Choroid plexus epithelial cell (primary cell): ENCODE measurements around the gene PMM1.

Experiments
- DNase-seq: peaks from one replicate; pipeline ENCODE4 v3.0.0-alpha.2; 2010; ENCODE audit warnings: low read depth
- H3K4me3 ChIP-seq: 2 replicates; pipeline ENCODE4 v1.5.1; 2011; ENCODE audit warnings: low read depth, mild to moderate bottlenecking, control low read depth, low read length, moderate library complexity
- TF ChIP-seq, protein P1 (sequence below): conservative IDR thresholded peaks from 2 replicates; pipeline ENCODE4 v1.5.1; 2011; ENCODE audit warnings: low read depth, mild to moderate bottlenecking, control low read depth, inconsistent platforms, low read length, moderate library complexity

The PMM1 gene

DNA sequence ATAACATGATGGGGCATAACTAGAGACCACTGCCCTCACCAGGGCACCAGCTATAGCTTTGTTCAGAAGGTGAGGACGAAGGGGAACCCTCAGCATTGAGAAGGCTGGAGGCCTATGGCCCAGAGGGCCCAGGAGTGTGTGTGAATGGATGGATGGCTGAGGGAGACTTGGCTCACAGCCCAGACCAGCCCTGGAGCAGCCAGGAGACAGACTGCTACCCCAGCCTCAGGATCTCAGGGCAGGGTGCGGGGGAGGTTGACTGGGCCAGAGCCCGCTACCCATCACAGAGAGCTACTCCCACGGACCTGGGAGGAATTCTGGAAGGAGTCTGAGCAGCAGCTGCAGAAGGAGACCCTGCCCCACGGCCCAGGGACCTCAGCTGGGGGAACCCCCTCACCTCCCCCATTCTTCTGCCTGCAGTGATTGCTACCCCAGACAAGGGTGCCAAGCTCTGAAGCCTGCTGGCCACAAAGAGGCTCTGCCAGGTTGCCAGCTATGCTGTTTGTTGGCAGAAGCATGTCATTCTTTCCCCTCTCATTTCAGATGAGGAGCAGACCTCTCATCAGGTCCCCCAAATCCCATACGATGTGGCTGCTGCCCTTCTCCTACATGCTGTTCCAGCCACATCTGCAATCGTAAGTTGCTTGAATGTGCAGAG lies 34.2 kb downstream of the PMM1 start:
- no peak overlapping the region for H3K4me3 ChIP-seq
- DNase-seq: no peak
- TF ChIP-seq, protein P1, sequence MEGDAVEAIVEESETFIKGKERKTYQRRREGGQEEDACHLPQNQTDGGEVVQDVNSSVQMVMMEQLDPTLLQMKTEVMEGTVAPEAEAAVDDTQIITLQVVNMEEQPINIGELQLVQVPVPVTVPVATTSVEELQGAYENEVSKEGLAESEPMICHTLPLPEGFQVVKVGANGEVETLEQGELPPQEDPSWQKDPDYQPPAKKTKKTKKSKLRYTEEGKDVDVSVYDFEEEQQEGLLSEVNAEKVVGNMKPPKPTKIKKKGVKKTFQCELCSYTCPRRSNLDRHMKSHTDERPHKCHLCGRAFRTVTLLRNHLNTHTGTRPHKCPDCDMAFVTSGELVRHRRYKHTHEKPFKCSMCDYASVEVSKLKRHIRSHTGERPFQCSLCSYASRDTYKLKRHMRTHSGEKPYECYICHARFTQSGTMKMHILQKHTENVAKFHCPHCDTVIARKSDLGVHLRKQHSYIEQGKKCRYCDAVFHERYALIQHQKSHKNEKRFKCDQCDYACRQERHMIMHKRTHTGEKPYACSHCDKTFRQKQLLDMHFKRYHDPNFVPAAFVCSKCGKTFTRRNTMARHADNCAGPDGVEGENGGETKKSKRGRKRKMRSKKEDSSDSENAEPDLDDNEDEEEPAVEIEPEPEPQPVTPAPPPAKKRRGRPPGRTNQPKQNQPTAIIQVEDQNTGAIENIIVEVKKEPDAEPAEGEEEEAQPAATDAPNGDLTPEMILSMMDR: no peak

DNA sequence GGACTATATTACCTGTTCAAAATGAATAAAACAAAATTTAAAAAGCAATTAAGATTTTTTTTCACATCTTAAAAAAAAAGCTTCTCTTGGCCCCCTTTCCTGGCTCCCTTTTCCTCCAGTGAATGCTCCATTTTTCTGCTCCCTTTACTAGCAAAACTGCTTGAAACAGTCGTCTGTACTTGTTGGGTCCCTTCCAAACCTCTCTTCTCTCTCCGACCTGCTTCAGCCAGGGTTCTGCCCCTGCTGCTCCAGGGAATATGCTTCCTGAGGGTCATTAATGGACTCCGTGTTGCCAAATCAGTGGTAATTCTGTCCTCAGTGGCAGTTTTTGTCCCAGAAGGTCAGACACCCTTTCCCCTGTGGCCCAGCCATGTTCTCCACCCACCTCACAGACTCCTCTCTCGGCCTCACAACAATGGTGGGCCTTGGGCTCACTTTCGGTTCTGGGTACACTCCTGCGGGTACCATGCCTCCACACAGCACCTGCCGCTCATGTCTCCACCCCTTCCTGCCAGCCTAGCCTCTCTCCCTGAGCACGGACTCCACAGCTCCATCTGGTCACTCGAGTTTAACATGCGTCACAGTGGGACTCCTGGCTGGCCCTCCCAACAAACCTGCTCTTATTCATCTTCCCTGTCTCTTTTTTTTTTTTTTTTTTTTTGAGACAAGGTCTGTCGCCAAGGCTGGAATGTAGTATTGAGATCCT lies 37.6 kb downstream of the PMM1 start:
- TF ChIP-seq, protein P1: no peak
- no peak for DNase-seq
- H3K4me3 ChIP-seq: no peak overlapping the region

DNA sequence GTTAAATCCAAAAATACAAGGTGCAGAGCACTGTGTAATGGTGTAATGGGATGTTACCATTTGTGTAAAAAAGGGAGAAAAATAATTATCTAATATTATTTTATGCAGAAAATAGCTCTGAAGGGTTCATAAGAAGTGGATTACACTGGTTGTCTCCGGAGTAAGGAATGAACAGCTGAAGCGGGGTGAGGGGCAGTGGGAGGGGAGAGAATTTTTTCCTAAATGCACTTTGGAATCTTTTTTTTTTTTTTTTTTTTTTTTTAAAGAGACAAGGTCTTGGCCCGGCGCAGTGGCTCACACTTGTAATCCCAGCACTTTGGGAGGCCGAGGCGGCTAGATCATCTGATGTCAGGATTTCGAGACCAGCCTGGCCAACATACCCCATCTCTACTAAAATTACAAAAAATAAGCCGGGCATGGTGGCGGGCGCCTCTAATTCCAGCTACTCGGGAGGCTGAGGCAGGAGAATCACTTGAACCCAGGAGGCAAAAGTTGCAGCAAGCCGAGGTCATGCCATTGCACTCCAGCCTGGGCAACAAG lies 38.6 kb downstream of the PMM1 start:
- H3K4me3 ChIP-seq: no peak overlapping the region
- DNase-seq: no peak

DNA sequence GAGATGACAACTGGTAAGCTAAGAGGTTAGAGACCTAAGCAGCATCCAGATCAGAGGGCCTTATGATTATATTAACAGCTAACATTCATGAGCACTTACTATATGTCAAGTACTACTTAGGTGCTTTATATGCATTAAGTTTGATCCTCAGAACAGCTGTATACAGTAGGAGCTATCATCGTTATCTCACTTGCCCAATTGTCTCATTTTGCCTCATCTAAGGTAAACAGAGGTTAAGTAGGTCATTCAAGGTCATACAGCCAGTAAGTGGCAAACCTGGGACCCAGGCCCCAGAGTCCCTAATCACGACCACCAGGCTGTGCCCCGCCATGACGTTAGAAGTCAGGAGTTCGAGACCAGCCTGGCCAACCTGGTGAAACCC lies 40.8 kb downstream of the PMM1 start:
- TF ChIP-seq, protein P1: no peak
- DNase-seq: no peak
- no peak overlapping the region for H3K4me3 ChIP-seq

More for the DNA sequence above, 38.6 kb downstream of the PMM1 start:
- TF ChIP-seq, protein P1: no peak

DNA sequence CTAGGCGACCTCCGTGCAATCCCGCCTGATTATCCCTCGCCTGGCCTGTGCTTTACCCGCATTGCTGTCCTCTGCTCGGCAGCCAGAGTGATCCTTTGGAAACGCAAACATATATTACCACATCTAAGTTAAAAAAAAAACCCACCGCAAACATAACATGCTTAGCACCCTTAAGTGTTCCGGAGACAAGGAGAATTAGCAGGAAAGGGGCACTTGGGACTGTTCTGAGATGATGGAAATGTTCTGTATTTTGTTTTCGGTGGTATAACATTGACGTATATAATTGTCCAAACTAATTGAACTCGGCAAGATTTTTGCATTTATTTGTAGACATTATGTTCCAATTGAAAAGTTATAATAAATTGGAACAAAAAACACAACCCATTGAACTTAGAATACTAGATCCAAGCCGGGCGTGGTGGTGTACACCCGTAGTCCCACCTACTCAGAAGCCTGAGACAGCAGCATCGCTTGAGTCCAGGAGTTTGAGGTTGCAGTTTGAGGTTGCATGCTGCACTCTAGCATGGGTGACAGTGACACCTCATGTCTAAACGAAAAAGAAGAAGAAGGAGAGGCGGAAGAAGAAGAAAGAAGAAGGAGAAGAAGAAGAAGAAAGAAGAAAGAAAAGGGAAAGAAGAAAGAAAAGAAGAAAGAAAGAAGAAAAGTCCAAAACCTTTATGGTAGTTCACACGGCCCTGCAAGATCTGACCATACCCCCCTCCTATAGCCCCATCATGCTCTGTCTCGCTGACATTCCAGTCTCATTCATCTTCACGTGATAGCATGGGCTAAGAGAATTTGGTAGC lies 44.8 kb downstream of the PMM1 start:
- no peak for DNase-seq
- TF ChIP-seq, protein P1: no peak
- H3K4me3 ChIP-seq: peak overlapping the region; percentile 91

DNA sequence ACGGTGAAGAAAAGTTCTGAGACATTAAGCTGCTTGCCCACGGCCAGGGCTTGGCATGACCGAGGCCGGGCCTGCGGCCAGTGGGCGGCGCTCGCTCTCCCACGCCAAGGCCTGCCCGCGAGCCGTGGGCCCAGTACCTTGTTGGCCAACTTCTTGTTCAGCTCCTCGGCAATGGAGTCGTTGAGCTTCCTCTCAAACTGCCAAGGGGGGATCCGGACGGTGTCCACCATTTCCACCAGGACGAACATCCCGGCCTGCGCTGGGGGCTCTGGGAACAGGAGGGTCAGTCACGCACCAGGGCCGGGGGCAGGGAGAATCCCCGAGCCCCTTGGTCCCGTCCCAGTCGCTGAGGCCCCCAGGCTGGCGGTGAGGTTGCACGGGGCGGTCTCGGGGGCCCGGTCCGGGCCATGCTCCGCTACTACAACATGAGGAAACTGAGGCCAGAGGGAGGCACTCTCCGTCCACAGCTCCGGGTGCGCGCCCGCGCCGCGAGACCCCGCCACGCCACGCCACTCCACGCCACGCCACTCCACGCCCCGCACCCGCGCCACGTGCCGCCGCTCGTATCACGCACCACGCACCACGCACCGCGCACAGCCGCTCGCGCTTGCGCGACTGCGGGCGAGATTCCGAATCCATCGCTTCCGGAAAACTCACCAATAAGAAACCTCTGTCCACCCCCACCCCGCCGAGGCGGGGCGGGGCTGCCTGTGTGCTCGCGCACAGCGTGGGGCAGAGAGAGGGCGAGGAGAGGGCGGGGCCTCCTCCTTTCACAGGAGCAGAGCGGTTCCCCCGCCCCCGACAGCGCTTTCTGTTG lies 45.6 kb downstream of the PMM1 start, which contains the start of gene POLR3H:
POLR3H (minus strand) TSS at position 617 of the 817 bp plus-strand sequence; CDS start at position 248, 369 bp downstream.
- DNase-seq: peak; percentile 99
- peak within 1 kb of the TSS; percentile 91 for H3K4me3 ChIP-seq
- TF ChIP-seq, protein P1: peak; percentile 63
